ENCODE results near the gene LVRN.
A peak's percentile ranks its signal among the peaks of the same experiment; 100 is the strongest.

The LVRN gene

DNA sequence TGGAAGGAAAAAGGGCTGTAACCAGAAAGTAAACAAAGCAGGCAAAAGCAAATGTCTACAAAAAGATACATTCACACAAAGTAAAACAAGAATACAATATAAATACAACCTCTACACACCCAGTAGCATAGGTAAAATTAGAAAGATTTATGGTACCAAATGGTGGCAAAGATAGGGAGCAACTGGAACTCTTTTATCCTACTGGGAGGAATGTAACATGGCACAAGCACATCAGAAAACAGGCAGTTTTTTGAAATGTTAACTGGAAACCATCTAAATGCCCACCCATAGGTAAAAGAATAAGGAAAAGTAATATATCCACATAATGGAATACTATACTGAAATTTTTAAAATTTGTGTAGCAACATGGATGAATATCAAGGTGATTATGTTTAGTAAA lies 61.3 kb downstream of the LVRN start:
- DNase-seq (ENCODE audit: low spot score) = no peak

GRCh38 chr5:116025866-116026265 lies 63.6 kb downstream of the LVRN start:
- no peak for DNase-seq (ENCODE audit: low spot score)

DNA sequence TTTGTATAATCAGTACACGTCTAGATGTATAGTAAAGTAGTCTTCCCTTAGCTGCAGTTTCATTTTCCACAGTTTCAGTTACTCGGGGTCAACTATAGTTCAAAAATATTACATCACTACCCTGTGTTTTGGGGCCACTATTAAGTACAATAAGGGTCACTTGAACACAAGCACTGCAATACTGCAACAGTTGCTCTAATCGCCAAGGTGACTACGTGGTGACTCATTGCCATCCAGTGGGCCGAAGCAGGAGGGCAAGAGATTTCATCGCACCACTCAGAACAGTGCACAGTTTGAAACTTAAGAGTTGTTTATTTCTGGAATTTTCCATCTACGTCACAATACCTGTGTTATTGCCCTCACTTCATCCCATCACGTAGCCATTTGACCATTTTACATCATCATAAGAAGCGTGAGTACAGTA lies 69.8 kb downstream of the LVRN start, which contains the start of gene ARL14EPL:
TSS of gene ARL14EPL (plus strand) at position 379 of the 424 bp plus-strand sequence. CDS start 18,994 bp downstream, outside the sequence.
- DNase-seq (ENCODE audit: low spot score) = peak; percentile 70

GRCh38 chr5:116032991-116033390 lies 70.7 kb downstream of the LVRN start:
- no peak for DNase-seq (ENCODE audit: low spot score)

GRCh38 chr5:116035123-116035522 lies 72.8 kb downstream of the LVRN start:
- no peak for DNase-seq (ENCODE audit: low spot score)

DNA sequence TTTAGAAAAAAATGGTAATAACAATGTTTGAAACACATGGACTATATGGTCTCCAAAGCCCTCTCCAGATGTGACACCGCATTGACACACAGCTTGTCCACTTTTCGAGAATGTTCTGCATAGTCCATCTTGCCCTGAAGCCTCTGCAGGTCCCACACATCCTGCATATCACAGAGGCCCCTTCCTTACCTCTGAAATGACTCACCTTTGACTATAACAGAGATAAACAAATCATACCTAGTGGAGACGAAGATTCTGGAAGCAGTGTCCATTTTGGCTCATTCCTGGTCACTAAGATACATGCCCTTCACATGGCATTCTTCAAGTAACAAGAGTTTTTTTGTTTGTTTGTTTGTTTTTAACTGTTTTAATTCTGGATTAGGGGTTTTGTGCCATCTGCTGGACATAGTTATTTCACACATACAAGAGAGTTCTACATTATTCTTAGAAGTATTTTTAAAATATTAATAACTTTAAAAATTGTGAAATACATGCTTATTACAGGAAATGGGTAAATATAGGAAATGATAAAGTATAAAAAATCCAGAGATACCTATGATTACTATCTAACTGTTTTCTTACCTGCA lies 75.1 kb downstream of the LVRN start:
- no peak for DNase-seq (ENCODE audit: low spot score)

GRCh38 chr5:116038817-116039216 lies 76.5 kb downstream of the LVRN start:
- no peak for DNase-seq (ENCODE audit: low spot score)

- no peak for DNase-seq (ENCODE audit: low spot score)
Measured at GRCh38 chr5:116042375-116042774, 80.1 kb downstream of the LVRN start.

- DNase-seq (ENCODE audit: low spot score) = no peak
Measured at GRCh38 chr5:116044073-116044472, 81.8 kb downstream of the LVRN start.

- DNase-seq (ENCODE audit: low spot score) = no peak
Measured at GRCh38 chr5:116045821-116046220, 83.5 kb downstream of the LVRN start.

GRCh38 chr5:116046261-116046660 lies 84.0 kb downstream of the LVRN start:
- no peak for DNase-seq (ENCODE audit: low spot score)

- DNase-seq (ENCODE audit: low spot score) = no peak
Measured at GRCh38 chr5:116046823-116047222, 84.5 kb downstream of the LVRN start.

GRCh38 chr5:116058346-116058936 lies 96.2 kb downstream of the LVRN start:
- DNase-seq (ENCODE audit: low spot score) = no peak

- no peak for DNase-seq (ENCODE audit: low spot score)
Measured at GRCh38 chr5:116062352-116062751, 100.1 kb downstream of the LVRN start.

DNA sequence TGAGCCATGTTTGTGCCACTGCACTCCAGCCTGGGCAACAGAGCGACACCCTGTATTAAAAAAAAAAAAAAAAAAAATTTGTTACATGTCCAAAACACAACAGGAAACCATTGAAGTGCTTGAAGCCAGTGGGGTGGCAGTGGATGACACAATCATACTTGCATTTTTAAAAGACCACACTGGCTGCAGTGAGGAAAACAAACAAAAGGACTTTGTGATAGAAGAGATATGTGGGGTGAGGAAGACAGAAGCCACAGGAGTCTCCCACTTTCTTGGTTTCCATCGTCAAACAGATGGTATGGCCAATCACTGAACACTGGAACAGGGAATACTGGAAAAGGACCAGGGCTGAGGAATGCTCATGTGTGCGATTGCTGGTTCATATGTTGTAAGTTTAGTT lies 101.7 kb downstream of the LVRN start:
- no peak for DNase-seq (ENCODE audit: low spot score)

DNA sequence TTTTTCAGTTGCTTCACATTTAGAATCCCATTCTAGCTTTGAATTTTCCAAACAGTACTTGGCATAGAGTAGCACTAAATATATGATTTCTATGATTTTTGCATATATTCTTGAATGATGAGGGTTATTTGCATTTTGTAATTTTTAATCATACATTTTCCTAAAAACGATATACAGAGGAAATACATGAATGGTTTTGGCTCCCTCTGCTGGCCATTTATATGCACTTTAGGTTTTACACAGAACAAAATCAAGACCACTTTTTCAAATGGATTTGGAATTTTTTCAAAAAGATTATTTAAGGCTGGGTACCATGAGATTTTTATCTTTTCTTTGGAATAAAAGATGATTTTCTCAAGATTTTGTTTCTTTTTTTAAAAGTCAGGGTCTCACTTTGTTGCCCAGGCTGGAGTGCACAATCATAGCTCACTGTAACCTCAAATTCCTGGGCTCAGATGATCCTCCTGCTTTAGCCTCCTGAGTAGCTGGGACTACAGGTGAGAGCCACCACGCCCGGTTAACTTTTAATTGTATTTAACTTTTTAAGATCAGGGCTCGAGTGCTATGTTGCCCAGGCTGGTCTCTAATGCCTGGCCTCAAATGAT lies 105.9 kb downstream of the LVRN start:
- peak; percentile 46 for DNase-seq (ENCODE audit: low spot score)

- DNase-seq (ENCODE audit: low spot score) = no peak
Measured at GRCh38 chr5:116071211-116071610, 108.9 kb downstream of the LVRN start.

GRCh38 chr5:116075191-116075831 lies 113.0 kb downstream of the LVRN start:
- no peak for DNase-seq (ENCODE audit: low spot score)

- no peak for DNase-seq (ENCODE audit: low spot score)
Measured at GRCh38 chr5:116076496-116076895, 114.2 kb downstream of the LVRN start.
